ENCODE data around the gene ITGB1BP1.

DNA sequence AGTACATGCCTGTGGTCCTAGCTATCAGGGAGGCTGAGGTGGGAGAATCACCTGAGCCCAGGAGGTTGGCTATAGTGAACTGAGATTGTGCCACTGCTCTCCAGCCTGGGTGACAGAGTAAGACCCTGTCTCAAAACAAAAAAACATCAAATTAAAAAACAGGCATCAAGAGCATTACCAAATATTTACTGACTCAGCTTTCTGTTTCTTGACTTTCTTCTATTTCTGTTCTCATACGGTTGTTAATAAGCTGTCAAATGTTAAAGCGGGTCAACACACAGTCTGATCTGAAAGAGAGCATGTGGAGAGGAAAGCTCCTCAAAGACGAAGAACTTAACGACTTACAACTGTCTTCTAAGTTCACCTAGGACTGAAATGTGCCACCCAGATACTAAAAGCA is 59.0 kb downstream of the ITGB1BP1 start:
- TF ChIP-seq, protein P1, sequence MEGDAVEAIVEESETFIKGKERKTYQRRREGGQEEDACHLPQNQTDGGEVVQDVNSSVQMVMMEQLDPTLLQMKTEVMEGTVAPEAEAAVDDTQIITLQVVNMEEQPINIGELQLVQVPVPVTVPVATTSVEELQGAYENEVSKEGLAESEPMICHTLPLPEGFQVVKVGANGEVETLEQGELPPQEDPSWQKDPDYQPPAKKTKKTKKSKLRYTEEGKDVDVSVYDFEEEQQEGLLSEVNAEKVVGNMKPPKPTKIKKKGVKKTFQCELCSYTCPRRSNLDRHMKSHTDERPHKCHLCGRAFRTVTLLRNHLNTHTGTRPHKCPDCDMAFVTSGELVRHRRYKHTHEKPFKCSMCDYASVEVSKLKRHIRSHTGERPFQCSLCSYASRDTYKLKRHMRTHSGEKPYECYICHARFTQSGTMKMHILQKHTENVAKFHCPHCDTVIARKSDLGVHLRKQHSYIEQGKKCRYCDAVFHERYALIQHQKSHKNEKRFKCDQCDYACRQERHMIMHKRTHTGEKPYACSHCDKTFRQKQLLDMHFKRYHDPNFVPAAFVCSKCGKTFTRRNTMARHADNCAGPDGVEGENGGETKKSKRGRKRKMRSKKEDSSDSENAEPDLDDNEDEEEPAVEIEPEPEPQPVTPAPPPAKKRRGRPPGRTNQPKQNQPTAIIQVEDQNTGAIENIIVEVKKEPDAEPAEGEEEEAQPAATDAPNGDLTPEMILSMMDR (IDR thresholded peaks at IDR 0.05): no peak
- no peak for TF ChIP-seq POLR2A (IDR thresholded peaks at IDR 0.05)

Measured in Peyer's patch (tissue), 4 donors.